Tibial nerve (tissue), 3 donors: ENCODE data around the gene CEACAM7.

ENCODE experiments used
- CTCF ChIP-seq, 5 experiments: fragments of 200-600 bp in 3 of 5; fragments of 450-650 bp in 2 of 5; sonication (generic) in 3 of 5; IDR thresholded peaks; one replicate each; pipeline ENCODE4 v1.5.1; 2016 to 2019; ENCODE audit warnings: antibody characterized with exemption in 5 of 5, mild to moderate bottlenecking in 3 of 5, moderate library complexity in 2 of 5
- POLR2A ChIP-seq, 2 donors: fragments of 450-650 bp; IDR thresholded peaks; one replicate each; pipeline ENCODE4 v1.6.1; 2017; ENCODE audit warnings: antibody characterized with exemption in 2 of 2, mild to moderate bottlenecking in 2 of 2, moderate library complexity in 2 of 2

GRCh38 chr19:41688687-41689086 is 617 bp upstream of the CEACAM7 start:
- no peak for TF ChIP-seq POLR2A (IDR thresholded peaks at IDR 0.05)
- no peak for TF ChIP-seq CTCF (IDR thresholded peaks at IDR 0.05)
